Measurements from ENCODE around the gene ALDH1B1.

- TF ChIP-seq, protein P1, sequence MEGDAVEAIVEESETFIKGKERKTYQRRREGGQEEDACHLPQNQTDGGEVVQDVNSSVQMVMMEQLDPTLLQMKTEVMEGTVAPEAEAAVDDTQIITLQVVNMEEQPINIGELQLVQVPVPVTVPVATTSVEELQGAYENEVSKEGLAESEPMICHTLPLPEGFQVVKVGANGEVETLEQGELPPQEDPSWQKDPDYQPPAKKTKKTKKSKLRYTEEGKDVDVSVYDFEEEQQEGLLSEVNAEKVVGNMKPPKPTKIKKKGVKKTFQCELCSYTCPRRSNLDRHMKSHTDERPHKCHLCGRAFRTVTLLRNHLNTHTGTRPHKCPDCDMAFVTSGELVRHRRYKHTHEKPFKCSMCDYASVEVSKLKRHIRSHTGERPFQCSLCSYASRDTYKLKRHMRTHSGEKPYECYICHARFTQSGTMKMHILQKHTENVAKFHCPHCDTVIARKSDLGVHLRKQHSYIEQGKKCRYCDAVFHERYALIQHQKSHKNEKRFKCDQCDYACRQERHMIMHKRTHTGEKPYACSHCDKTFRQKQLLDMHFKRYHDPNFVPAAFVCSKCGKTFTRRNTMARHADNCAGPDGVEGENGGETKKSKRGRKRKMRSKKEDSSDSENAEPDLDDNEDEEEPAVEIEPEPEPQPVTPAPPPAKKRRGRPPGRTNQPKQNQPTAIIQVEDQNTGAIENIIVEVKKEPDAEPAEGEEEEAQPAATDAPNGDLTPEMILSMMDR (conservative IDR thresholded peaks at IDR 0.05): no peak
- TF ChIP-seq EZH2 (IDR thresholded peaks at IDR 0.05; ENCODE audit: low read depth): no peak
Measured at GRCh38 chr9:38344566-38345324, 47.8 kb upstream of the ALDH1B1 start.
